B cell (primary cell): Measurements from ENCODE around the gene MAB21L4. TPM values are rescaled to one million over a fixed set of nuclear protein-coding genes. Genes with fewer than 3 reads are reported as not detected.

Experiments
- ATAC-seq: fragments of 200-7000 bp; cut with Tn5 transposase; one replicate; pipeline ENCODE4 v1.10.0; 2021; ENCODE audit warnings: low read depth, mild to moderate bottlenecking, moderate number of reproducible peaks, moderate library complexity
- CTCF ChIA-PET: fragments of 350-600 bp; sonication (Branson Sonifier 250); formaldehyde crosslinking; loops from one replicate; lab custom pipeline; 2021; ENCODE audit warnings: antibody characterized with exemption, inconsistent platforms; lab: Charles Lee
- POLR2A ChIA-PET: fragments of 350-600 bp; sonication (Branson Sonifier 250); formaldehyde crosslinking; loops from one replicate; lab custom pipeline; 2021; ENCODE audit warnings: antibody characterized with exemption; lab: Charles Lee
- DNase-seq: peaks from one replicate; pipeline ENCODE4 v3.0.0; 2013
- H2AFZ ChIP-seq: 2 replicates; pipeline ENCODE4 v1.6.1; 2012; ENCODE audit warnings: mild to moderate bottlenecking, low read depth, low read length; ENCODE audit not compliant: insufficient read depth, poor library complexity, severe bottlenecking
- H3K27ac ChIP-seq, 2 donors: 1 replicate in 1 of 2; 2 replicates in 1 of 2; pipeline ENCODE4 v1.5.1; 2012 to 2013; ENCODE audit warnings: low read length in 2 of 2, mild to moderate bottlenecking in 2 of 2, moderate library complexity in 1 of 2
- H3K27me3 ChIP-seq, 4 experiments: fragments of 200-600 bp in 1 of 4; sonication (generic) in 1 of 4; replicated peaks in 1 of 4; 1 replicate in 2 of 4; 2 replicates in 2 of 4; pipeline versions ENCODE4 v1.6.1 to v1.7.0; 2013 to 2016; ENCODE audit warnings: low read length in 3 of 4, mild to moderate bottlenecking in 2 of 4, mixed read lengths in 1 of 4, moderate library complexity in 1 of 4; ENCODE audit not compliant: insufficient read depth in 4 of 4, control insufficient read depth in 3 of 4; ENCODE audit errors: control extremely low read depth in 1 of 4
- H3K36me3 ChIP-seq, 2 experiments: replicated peaks in 1 of 2; 1 replicate in 1 of 2; 2 replicates in 1 of 2; pipeline versions ENCODE4 v1.6.1 to v1.7.1; 2013; ENCODE audit warnings: low read length in 1 of 2; ENCODE audit not compliant: insufficient read depth in 2 of 2, control insufficient read depth in 1 of 2; ENCODE audit errors: control extremely low read depth in 1 of 2, extremely low read depth in 1 of 2
- H3K4me1 ChIP-seq, 2 donors: fragments of 200-600 bp in 1 of 2; sonication (generic) in 1 of 2; 1 replicate in 1 of 2; 2 replicates in 1 of 2; pipeline versions ENCODE4 v1.5.1 to v1.6.1; 2013 to 2017; ENCODE audit warnings: low read length in 2 of 2; ENCODE audit not compliant: control insufficient read depth in 2 of 2, insufficient read depth in 2 of 2
- H3K4me2 ChIP-seq: replicated peaks from 2 replicates; pipeline ENCODE3; 2012; ENCODE audit warnings: mild to moderate bottlenecking, low read depth, low read length; ENCODE audit not compliant: poor library complexity, severe bottlenecking
- H3K4me3 ChIP-seq, 5 experiments: fragments of 200-600 bp in 1 of 5; sonication (generic) in 1 of 5; 1 replicate in 3 of 5; 2 replicates in 2 of 5; pipeline versions ENCODE4 v1.5.1 to v1.7.0; 2011 to 2016; ENCODE audit warnings: low read length in 4 of 5, mild to moderate bottlenecking in 4 of 5, low read depth in 2 of 5, control low read depth in 1 of 5, moderate library complexity in 1 of 5; ENCODE audit not compliant: insufficient read depth in 1 of 5; ENCODE audit errors: control extremely low read depth in 1 of 5, extremely low read depth in 1 of 5
- H3K79me2 ChIP-seq: fragments of 200-600 bp; sonication (generic); one replicate; pipeline ENCODE4 v1.6.0; 2016; ENCODE audit warnings: low read length; ENCODE audit not compliant: control insufficient read depth, insufficient read depth
- H3K9ac ChIP-seq: fragments of 200-600 bp; sonication (generic); 2 replicates; pipeline ENCODE4 v1.6.1; 2017; ENCODE audit warnings: mild to moderate bottlenecking, low read length, moderate library complexity
- H3K9me3 ChIP-seq, 3 donors: one replicate each; pipeline versions ENCODE4 v1.6.1 to v1.7.1; 2013; ENCODE audit warnings: low read length in 2 of 3; ENCODE audit not compliant: control insufficient read depth in 2 of 3, insufficient read depth in 1 of 3; ENCODE audit errors: control extremely low read depth in 1 of 3
- H4K20me1 ChIP-seq: 2 replicates; pipeline ENCODE4 v1.6.0; 2012; ENCODE audit warnings: mild to moderate bottlenecking, low read length; ENCODE audit not compliant: insufficient read depth, control insufficient read depth, poor library complexity, severe bottlenecking
- H3K27ac Mint-ChIP-seq: one replicate; pipeline ENCODE4 v1.8.0; 2021; ENCODE audit warnings: mixed read lengths
- H3K27me3 Mint-ChIP-seq: one replicate; pipeline ENCODE4 v1.8.0; 2021; ENCODE audit warnings: mixed read lengths
- H3K4me1 Mint-ChIP-seq: one replicate; pipeline ENCODE4 v1.8.0; 2021; ENCODE audit warnings: mixed read lengths
- H3K4me3 Mint-ChIP-seq: one replicate; pipeline ENCODE4 v1.8.0; 2021; ENCODE audit warnings: mixed read lengths
- H3K9me3 Mint-ChIP-seq: one replicate; pipeline ENCODE4 v1.8.0; 2022; ENCODE audit warnings: mixed read lengths; ENCODE audit not compliant: insufficient read depth
- CTCF ChIP-seq: fragments of 200-600 bp; IDR thresholded peaks from one replicate; pipeline ENCODE4 v1.8.0; 2022; ENCODE audit warnings: antibody characterized with exemption, mild to moderate bottlenecking
- EZH2 ChIP-seq: IDR thresholded peaks from 2 replicates; pipeline ENCODE4 v1.6.1; 2012; ENCODE audit warnings: borderline replicate concordance, low read depth, mild to moderate bottlenecking, moderate library complexity, low read length; ENCODE audit not compliant: insufficient read depth, poor library complexity, severe bottlenecking
- WGBS: methylation state at CpG from one replicate; pipeline ENCODE4 v1.1.5; 2013; ENCODE audit warnings: missing lambda C conversion rate; ENCODE audit not compliant: insufficient coverage; 5-methylcytosine and 5-hydroxymethylcytosine counted together
- intact Hi-C: fragments of 100-400 bp; cut with micrococcal nuclease; formaldehyde crosslinking; loops from one replicate; pipeline ENCODE4 v1.10.0; 2022
- polyA plus RNA-seq: library from polyadenylated mRNA; depleted of rRNA; stranded (reverse); fragments of >200 nt; gene quantifications from 2 replicates; pipeline ENCODE4 v1.2.3, GENCODE V29; 2012
- total RNA-seq, 2 donors: library from RNA; stranded (reverse); fragments of 120-200 nt in 1 of 2; gene quantifications; 1 replicate in 1 of 2; 2 replicates in 1 of 2; pipeline versions ENCODE4 v1.2.3 to v1.2.4, GENCODE V29; 2013 to 2022

Gene MAB21L4
- total and polyA plus RNA-seq, 2 donors (not counting 1 experiment from before 2014, with no cell fraction given): not detected

GRCh38 chr2:240871071-240871958 is 24.6 kb downstream of the MAB21L4 start:
- TF ChIP-seq CTCF: no peak
- no peak for TF ChIP-seq EZH2
- WGBS: 87% methylated on average over 14 of the region's 16 CpGs
- Histone ChIP-seq H3K27ac (no peak overlapping the region), H3K4me1 (no peaks in the 10 kb centered on the region), H3K4me3 (no peak overlapping the region), H3K79me2 (no peaks in the 10 kb centered on the region), H3K9me3 (no peaks in the 10 kb centered on the region), H4K20me1 (no peaks in the 10 kb centered on the region), H3K27me3 (no peaks in the 10 kb centered on the region), H2AFZ (no peak overlapping the region), H3K4me2 (no peak overlapping the region), H3K36me3 (no peaks in the 10 kb centered on the region), H3K9ac (no peak overlapping the region)
- DNase-seq: no peak
- Mint-ChIP-seq H3K27me3 (peaks cover 8% of the 10 kb centered on the region), H3K4me1 (no peaks in the 10 kb centered on the region), H3K27ac (no peak overlapping the region), H3K9me3 (no peaks in the 10 kb centered on the region), H3K4me3 (no peak overlapping the region)
- POLR2A ChIA-PET: no interaction called here
- no peak for ATAC-seq
- CTCF ChIA-PET: no interaction called here
- intact Hi-C loops: no loop called here
